22Rv1 (cell line): Measurements from ENCODE around the gene GLCCI1.

Source experiments
- CTCF ChIP-seq: fragments of 450-650 bp; IDR thresholded peaks from 2 replicates; pipeline ENCODE4 v1.5.1; 2017; ENCODE audit warnings: mild to moderate bottlenecking
- ZFX ChIP-seq: fragments of 450-650 bp; IDR thresholded peaks from 2 replicates; pipeline ENCODE4 v1.6.1; 2017; ENCODE audit warnings: antibody characterized with exemption, borderline replicate concordance

- no peak for TF ChIP-seq CTCF
- no peak for TF ChIP-seq ZFX
These were observed 158.1 kb downstream of the GLCCI1 start for GRCh38 chr7:8126601-8127167.
